GM10248 (cell line): ENCODE data around the gene CRYZL1.

ENCODE experiments used
- CTCF ChIA-PET: fragments of 300-600 bp; sonication (Branson Sonifier 250); formaldehyde crosslinking; extraction: SDS; loops from one replicate; lab custom pipeline; 2021; ENCODE audit warnings: antibody characterized with exemption; lab: Yijun Ruan, JAX
- POLR2A ChIA-PET: fragments of 350-650 bp; sonication (Branson Sonifier 250); formaldehyde crosslinking; extraction: SDS; loops from one replicate; lab custom pipeline; 2020; ENCODE audit warnings: antibody characterized with exemption; lab: Yijun Ruan, JAX
- DNase-seq: peaks from one replicate; pipeline ENCODE4 v3.0.0; 2012; ENCODE audit errors: extremely low spot score
- TF ChIP-seq, protein P1 (sequence below): IDR thresholded peaks from 2 replicates; pipeline ENCODE4 v1.5.1; 2012; ENCODE audit warnings: mild to moderate bottlenecking, low read depth; ENCODE audit errors: extremely low read depth, missing control alignments, control extremely low read depth

CRYZL1 gene

DNA sequence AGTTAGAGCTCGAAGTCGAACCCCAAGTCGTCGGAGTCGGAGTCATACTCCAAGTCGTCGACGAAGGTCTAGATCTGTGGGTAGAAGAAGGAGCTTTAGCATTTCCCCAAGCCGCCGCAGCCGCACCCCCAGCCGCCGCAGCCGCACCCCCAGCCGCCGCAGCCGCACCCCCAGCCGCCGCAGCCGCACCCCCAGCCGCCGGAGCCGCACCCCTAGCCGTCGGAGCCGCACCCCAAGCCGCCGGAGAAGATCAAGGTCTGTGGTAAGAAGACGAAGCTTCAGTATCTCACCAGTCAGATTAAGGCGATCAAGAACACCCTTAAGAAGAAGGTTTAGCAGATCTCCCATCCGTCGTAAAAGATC is 86.6 kb downstream of the CRYZL1 start:
- ChIA-PET CTCF (interaction anchor here (1.7 kb wide), 1 partner anchor 10 kb away, joined by 5 read pairs; no protein-coding TSS in a partner anchor), POLR2A (no interaction called here)
- TF ChIP-seq, protein P1, sequence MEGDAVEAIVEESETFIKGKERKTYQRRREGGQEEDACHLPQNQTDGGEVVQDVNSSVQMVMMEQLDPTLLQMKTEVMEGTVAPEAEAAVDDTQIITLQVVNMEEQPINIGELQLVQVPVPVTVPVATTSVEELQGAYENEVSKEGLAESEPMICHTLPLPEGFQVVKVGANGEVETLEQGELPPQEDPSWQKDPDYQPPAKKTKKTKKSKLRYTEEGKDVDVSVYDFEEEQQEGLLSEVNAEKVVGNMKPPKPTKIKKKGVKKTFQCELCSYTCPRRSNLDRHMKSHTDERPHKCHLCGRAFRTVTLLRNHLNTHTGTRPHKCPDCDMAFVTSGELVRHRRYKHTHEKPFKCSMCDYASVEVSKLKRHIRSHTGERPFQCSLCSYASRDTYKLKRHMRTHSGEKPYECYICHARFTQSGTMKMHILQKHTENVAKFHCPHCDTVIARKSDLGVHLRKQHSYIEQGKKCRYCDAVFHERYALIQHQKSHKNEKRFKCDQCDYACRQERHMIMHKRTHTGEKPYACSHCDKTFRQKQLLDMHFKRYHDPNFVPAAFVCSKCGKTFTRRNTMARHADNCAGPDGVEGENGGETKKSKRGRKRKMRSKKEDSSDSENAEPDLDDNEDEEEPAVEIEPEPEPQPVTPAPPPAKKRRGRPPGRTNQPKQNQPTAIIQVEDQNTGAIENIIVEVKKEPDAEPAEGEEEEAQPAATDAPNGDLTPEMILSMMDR, result no peak
- DNase-seq, result no peak

DNA sequence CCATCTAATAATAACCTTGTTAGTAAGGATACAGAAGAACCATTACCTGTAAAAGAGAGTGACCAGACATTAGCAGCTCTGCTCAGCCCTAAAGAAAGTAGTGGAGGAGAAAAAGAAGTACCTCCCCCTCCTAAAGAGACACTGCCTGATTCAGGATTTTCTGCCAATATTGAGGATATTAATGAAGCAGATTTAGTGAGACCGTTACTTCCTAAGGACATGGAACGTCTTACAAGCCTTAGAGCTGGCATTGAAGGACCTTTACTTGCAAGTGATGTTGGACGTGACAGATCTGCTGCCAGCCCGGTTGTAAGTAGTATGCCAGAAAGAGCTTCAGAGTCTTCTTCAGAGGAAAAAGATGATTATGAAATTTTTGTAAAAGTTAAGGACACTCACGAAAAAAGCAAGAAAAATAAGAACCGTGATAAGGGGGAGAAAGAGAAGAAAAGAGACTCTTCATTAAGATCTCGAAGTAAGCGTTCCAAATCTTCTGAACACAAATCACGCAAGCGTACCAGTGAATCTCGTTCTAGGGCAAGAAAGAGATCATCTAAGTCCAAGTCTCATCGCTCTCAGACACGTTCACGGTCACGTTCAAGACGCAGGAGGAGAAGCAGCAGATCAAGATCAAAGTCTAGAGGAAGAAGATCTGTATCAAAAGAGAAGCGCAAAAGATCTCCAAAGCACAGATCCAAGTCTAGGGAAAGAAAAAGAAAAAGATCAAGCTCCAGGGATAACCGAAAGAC is 87.1 kb downstream of the CRYZL1 start:
- no peak for DNase-seq
- ChIA-PET CTCF (interaction anchor here (1.7 kb wide), 1 partner anchor 10 kb away, joined by 5 read pairs; no protein-coding TSS in a partner anchor), POLR2A (no interaction called here)
- TF ChIP-seq, protein P1, result no peak

DNA sequence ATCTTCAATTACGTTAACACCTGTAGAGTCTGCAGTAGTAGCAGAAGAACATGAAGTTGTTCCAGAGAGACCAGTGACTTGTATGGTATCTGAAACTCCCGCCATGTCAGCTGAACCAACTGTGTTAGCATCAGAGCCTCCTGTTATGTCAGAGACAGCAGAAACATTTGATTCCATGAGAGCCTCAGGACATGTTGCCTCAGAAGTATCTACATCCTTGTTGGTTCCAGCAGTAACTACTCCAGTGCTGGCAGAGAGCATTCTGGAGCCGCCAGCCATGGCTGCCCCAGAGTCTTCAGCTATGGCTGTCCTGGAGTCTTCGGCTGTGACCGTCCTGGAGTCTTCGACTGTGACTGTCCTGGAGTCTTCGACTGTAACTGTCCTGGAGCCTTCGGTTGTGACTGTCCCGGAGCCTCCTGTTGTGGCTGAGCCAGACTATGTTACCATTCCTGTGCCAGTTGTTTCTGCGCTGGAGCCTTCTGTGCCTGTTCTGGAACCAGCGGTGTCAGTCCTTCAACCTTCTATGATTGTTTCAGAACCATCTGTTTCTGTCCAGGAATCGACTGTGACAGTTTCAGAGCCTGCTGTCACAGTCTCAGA is 88.4 kb downstream of the CRYZL1 start:
- TF ChIP-seq, protein P1, result no peak
- POLR2A ChIA-PET, result no interaction called here
- DNase-seq, result no peak
- CTCF ChIA-PET, result interaction anchor here (2.1 kb wide), 1 partner anchor 53 kb away, joined by 7 read pairs; no protein-coding TSS in a partner anchor

DNA sequence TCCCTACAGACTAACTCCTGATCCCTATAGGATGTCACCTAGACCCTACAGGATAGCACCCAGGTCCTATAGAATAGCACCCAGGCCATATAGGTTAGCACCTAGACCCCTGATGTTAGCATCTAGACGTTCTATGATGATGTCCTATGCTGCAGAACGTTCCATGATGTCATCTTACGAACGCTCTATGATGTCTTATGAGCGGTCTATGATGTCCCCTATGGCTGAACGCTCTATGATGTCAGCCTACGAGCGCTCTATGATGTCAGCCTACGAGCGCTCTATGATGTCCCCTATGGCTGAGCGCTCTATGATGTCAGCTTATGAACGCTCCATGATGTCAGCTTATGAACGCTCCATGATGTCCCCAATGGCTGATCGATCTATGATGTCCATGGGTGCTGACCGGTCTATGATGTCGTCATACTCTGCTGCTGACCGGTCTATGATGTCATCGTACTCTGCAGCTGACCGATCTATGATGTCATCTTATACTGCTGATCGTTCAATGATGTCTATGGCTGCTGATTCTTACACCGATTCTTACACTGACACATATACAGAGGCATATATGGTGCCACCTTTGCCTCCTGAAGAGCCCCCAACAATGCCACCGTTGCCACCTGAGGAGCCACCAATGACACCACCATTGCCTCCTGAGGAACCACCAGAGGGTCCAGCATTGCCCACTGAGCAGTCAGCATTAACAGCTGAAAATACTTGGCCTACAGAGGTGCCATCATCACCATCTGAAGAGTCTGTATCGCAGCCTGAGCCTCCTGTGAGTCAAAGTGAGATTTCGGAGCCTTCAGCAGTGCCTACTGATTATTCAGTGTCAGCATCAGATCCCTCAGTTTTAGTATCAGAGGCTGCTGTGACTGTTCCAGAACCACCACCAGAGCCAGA is 89.2 kb downstream of the CRYZL1 start:
- ChIA-PET CTCF (interaction anchor here (2.1 kb wide), 2 partner anchors 18 to 53 kb away, joined by 5 to 7 read pairs; no protein-coding TSS in a partner anchor), POLR2A (interaction anchor here (1.7 kb wide), 1 partner anchor 9 kb away, joined by 6 read pairs; the partner anchor contains the start of gene SON)
- TF ChIP-seq, protein P1, result no peak
- no peak for DNase-seq

DNA sequence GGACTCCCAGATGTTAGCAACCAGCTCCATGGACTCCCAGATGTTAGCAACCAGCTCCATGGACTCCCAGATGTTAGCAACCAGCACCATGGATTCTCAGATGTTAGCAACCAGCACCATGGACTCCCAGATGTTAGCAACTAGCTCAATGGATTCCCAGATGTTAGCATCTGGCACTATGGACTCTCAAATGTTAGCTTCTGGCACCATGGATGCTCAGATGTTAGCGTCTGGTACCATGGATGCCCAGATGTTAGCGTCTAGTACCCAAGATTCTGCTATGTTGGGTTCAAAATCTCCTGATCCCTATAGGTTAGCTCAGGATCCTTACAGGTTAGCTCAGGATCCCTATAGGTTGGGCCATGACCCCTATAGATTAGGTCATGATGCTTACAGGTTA is 89.9 kb downstream of the CRYZL1 start:
- ChIA-PET POLR2A (interaction anchor here (0.6 to 1.7 kb wide), 3 partner anchors 8 to 50 kb away, joined by 4 to 6 read pairs (median 5); partner anchors contain the start of gene SON), CTCF (interaction anchor here (1.1 to 2.1 kb wide), 3 partner anchors 18 to 54 kb away, joined by 3 to 7 read pairs (median 5); no protein-coding TSS in a partner anchor)
- DNase-seq, result no peak
- TF ChIP-seq, protein P1, result no peak
